ENCODE data around the gene NYNRIN. TPM values are rescaled to one million over a fixed set of nuclear protein-coding genes. Genes with fewer than 3 reads are reported as not detected.
A peak's percentile ranks its signal among the peaks of the same experiment; 100 is the strongest.

NYNRIN gene
- total and polyA plus RNA-seq, 10 of the 15 experiments (the other 5 are each of a cell fraction or from before 2014, with no cell fraction given) = under 0.01 to 0.15 (median 0.01) TPM; not detected in 5

- CTCF ChIA-PET = interaction anchor here (11.4 kb wide), 1 partner anchor 105 kb away, joined by 220 read pairs; the partner anchor contains the start of genes ADCY4 and RIPK3
- BruUV-seq (replicated peaks) = no TSS peak
These were observed 40.5 kb downstream of the NYNRIN start for GRCh38 chr14:24439257-24439656.

GRCh38 chr14:24439830-24440605, 41.2 kb downstream of the NYNRIN start:
- no peak overlapping the region for H3K4me2 ChIP-seq (ENCODE audit: control insufficient read depth, insufficient read depth)
- intact Hi-C loops (cut with micrococcal nuclease; ENCODE audit: unreplicated experiment) (no loop called here), in situ Hi-C loops (cut with MboI) (loop anchor here (5.0 to 10.0 kb wide), 2 partner anchors 198 to 1135 kb away; partner anchors contain the start of genes BCL2L2, PPP1R3E and TINF2)
- H3K27me3 ChIP-seq (replicated peaks in 1 of 2; ENCODE audit: control insufficient read depth in 2 of 2, insufficient read depth in 2 of 2, low read length in 1 of 2) = no peaks in the 10 kb centered on the region
- no TSS peak for BruUV-seq (replicated peaks)
- TF ChIP-seq POLR2AphosphoS5 (IDR thresholded peaks at IDR 0.05; ENCODE audit: low read length) = peak; percentile 15; the same call in 1 of the 2 replicates
- no peak for TF ChIP-seq ZZZ3 (IDR thresholded peaks at IDR 0.05; ENCODE audit: control insufficient read depth, insufficient read length, low read depth)
- TF ChIP-seq MEF2A (IDR thresholded peaks at IDR 0.05; ENCODE audit: insufficient read depth, low read depth, low read length) = no peak
- no peak for TF ChIP-seq E2F4 (IDR thresholded peaks at IDR 0.05; ENCODE audit: low read depth, low read length)
- peak; percentile 33; the same call in 1 of the 2 replicates for TF ChIP-seq POLR2AphosphoS2 (IDR thresholded peaks at IDR 0.05; ENCODE audit: low read depth, low read length)
- TF ChIP-seq HDGF (IDR thresholded peaks at IDR 0.05) = no peak
- no peak overlapping the region for H2AFZ ChIP-seq (ENCODE audit: control insufficient read depth, low read depth, low read length)
- POLR2A ChIA-PET = interaction anchor here (2.4 to 4.5 kb wide), 2 partner anchors 9 to 75 kb away, joined by 6 to 38 read pairs; partner anchors contain the start of genes CBLN3 and KHNYN
- no peak overlapping the region for H3K9ac ChIP-seq (ENCODE audit: control insufficient read depth, insufficient read depth, low read length)
- H3K36me3 ChIP-seq (ENCODE audit: control insufficient read depth in 2 of 2, insufficient read depth in 2 of 2, low read length in 1 of 2) = peaks cover 9 to 24% of the 10 kb centered on the region in 2 experiments
- CTCF ChIA-PET = interaction anchor here (11.4 kb wide), 1 partner anchor 105 kb away, joined by 220 read pairs; the partner anchor contains the start of genes ADCY4 and RIPK3
- H4K20me1 ChIP-seq (ENCODE audit: control insufficient read depth, insufficient read depth) = no peaks in the 10 kb centered on the region
- peaks cover 19% of the 10 kb centered on the region for H3K79me2 ChIP-seq (ENCODE audit: control insufficient read depth, insufficient read depth, low read length)
- no peak overlapping the region for H3K27ac ChIP-seq (ENCODE audit: control insufficient read depth, insufficient read depth)
- peaks cover 14% of the 10 kb centered on the region for H3K4me1 ChIP-seq (ENCODE audit: control insufficient read depth, insufficient read depth, low read length)
- DNase-seq (ENCODE audit: low read depth, low spot score) (no peak), FAIRE-seq (no peak), ATAC-seq (no peak)
- SMC1A ChIA-PET (ENCODE audit: uncharacterized antibody, unreplicated experiment) = interaction anchor here (2.2 to 3.3 kb wide), 2 partner anchors 10 to 108 kb away, joined by 5 to 17 read pairs; partner anchors contain the start of genes CBLN3 and KHNYN
- H3K4me3 ChIP-seq = no peak overlapping the region
- 92% methylated on average over 15 of the region's 15 CpGs for WGBS (ENCODE audit: insufficient coverage, insufficient replicate concordance, low lambda C conversion rate, missing lambda C conversion rate)
- H3K9me3 ChIP-seq (replicated peaks; ENCODE audit: control insufficient read depth, insufficient read depth, low read length) = no peaks in the 10 kb centered on the region
- RAD21 ChIA-PET (ENCODE audit: unreplicated experiment) = interaction anchor here (2.7 kb wide), 1 partner anchor 107 kb away, joined by 6 read pairs; no protein-coding TSS in a partner anchor

More at GRCh38 chr14:24439257-24439656, 40.5 kb downstream of the NYNRIN start:
- H3K4me1 ChIP-seq (ENCODE audit: control insufficient read depth, insufficient read depth, low read length) = peaks cover 14% of the 10 kb centered on the region
- ChIA-PET RAD21 (ENCODE audit: unreplicated experiment) (interaction anchor here (2.7 kb wide), 1 partner anchor 106 kb away, joined by 6 read pairs; no protein-coding TSS in a partner anchor), SMC1A (ENCODE audit: uncharacterized antibody, unreplicated experiment) (interaction anchor here (2.2 to 3.3 kb wide), 2 partner anchors 9 to 107 kb away, joined by 5 to 17 read pairs; partner anchors contain the start of genes CBLN3 and KHNYN), POLR2A (interaction anchor here (4.5 kb wide), 1 partner anchor 8 kb away, joined by 38 read pairs; the partner anchor contains the start of genes CBLN3 and KHNYN)
- no peak overlapping the region for H3K4me2 ChIP-seq (ENCODE audit: control insufficient read depth, insufficient read depth)
- FAIRE-seq = no peak
- H3K4me3 ChIP-seq = no peak overlapping the region
- no peak for DNase-seq (ENCODE audit: low read depth, low spot score)
- no peak for ATAC-seq
- TF ChIP-seq MEF2A (IDR thresholded peaks at IDR 0.05; ENCODE audit: insufficient read depth, low read depth, low read length) = no peak
- H2AFZ ChIP-seq (ENCODE audit: control insufficient read depth, low read depth, low read length) = no peak overlapping the region
- in situ Hi-C loops (cut with MboI) = loop anchor here (5.0 to 10.0 kb wide), 2 partner anchors 197 to 1134 kb away; partner anchors contain the start of genes BCL2L2, PPP1R3E and TINF2
- intact Hi-C loops (cut with micrococcal nuclease; ENCODE audit: unreplicated experiment) = no loop called here
- no peak overlapping the region for H3K9ac ChIP-seq (ENCODE audit: control insufficient read depth, insufficient read depth, low read length)
- no peaks in the 10 kb centered on the region for H3K9me3 ChIP-seq (replicated peaks; ENCODE audit: control insufficient read depth, insufficient read depth, low read length)
- no peaks in the 10 kb centered on the region for H3K27me3 ChIP-seq (replicated peaks in 1 of 2; ENCODE audit: control insufficient read depth in 2 of 2, insufficient read depth in 2 of 2, low read length in 1 of 2)
- 100% methylated on average over 1 of the region's 1 CpG for WGBS (ENCODE audit: insufficient coverage, insufficient replicate concordance, low lambda C conversion rate, missing lambda C conversion rate)
- H3K27ac ChIP-seq (ENCODE audit: control insufficient read depth, insufficient read depth) = no peak overlapping the region
- no peaks in the 10 kb centered on the region for H4K20me1 ChIP-seq (ENCODE audit: control insufficient read depth, insufficient read depth)
- H3K79me2 ChIP-seq (ENCODE audit: control insufficient read depth, insufficient read depth, low read length) = peaks cover 19% of the 10 kb centered on the region
- peaks cover 9 to 24% of the 10 kb centered on the region in 2 experiments for H3K36me3 ChIP-seq (ENCODE audit: control insufficient read depth in 2 of 2, insufficient read depth in 2 of 2, low read length in 1 of 2)
